Measurements from ENCODE around the gene ARHGAP29. TPM values are rescaled to one million over a fixed set of nuclear protein-coding genes. Genes with fewer than 3 reads are reported as not detected.

The ARHGAP29 gene
- total RNA-seq, 1 donor from 2014 or later, result 63.8 TPM

GRCh38 chr1:94225845-94226244 is 11.5 kb downstream of the ARHGAP29 start:
- ATAC-seq (no peak), DNase-seq (no peak)
- peaks cover 41% of the 10 kb centered on the region for H3K4me1 ChIP-seq
- no peak for TF ChIP-seq CTCF (IDR thresholded peaks at IDR 0.05)
- no peaks in the 10 kb centered on the region for H3K36me3 ChIP-seq
- no peak overlapping the region for H3K4me3 ChIP-seq
- H3K9me3 ChIP-seq, result no peaks in the 10 kb centered on the region
- H3K27me3 ChIP-seq (ENCODE audit: low read depth), result no peaks in the 10 kb centered on the region
- no peak overlapping the region for H3K27ac ChIP-seq
- intact Hi-C loops (cut with DNase I), result no loop called here

GRCh38 chr1:94218332-94218731 is 19.1 kb downstream of the ARHGAP29 start:
- Histone ChIP-seq H3K4me3 (no peak overlapping the region), H3K27ac (no peak overlapping the region), H3K36me3 (no peaks in the 10 kb centered on the region), H3K27me3 (ENCODE audit: low read depth) (no peaks in the 10 kb centered on the region), H3K4me1 (peaks cover 26% of the 10 kb centered on the region), H3K9me3 (no peaks in the 10 kb centered on the region)
- TF ChIP-seq CTCF (IDR thresholded peaks at IDR 0.05), result no peak
- no peak for DNase-seq
- ATAC-seq, result no peak
- intact Hi-C loops (cut with DNase I), result no loop called here

- Histone ChIP-seq H3K36me3 (no peaks in the 10 kb centered on the region), H3K4me3 (no peak overlapping the region), H3K27me3 (ENCODE audit: low read depth) (no peaks in the 10 kb centered on the region), H3K27ac (no peak overlapping the region), H3K9me3 (no peaks in the 10 kb centered on the region), H3K4me1 (peaks cover 26% of the 10 kb centered on the region)
- TF ChIP-seq CTCF (IDR thresholded peaks at IDR 0.05), result no peak
- ATAC-seq (no peak), DNase-seq (no peak)
- intact Hi-C loops (cut with DNase I), result no loop called here
Measured at GRCh38 chr1:94215955-94216354, 21.4 kb downstream of the ARHGAP29 start.

GRCh38 chr1:94209982-94210381 is 27.4 kb downstream of the ARHGAP29 start:
- DNase-seq (no peak), ATAC-seq (no peak)
- H3K9me3 ChIP-seq, result no peaks in the 10 kb centered on the region
- H3K36me3 ChIP-seq, result peaks cover 14% of the 10 kb centered on the region
- no peak for TF ChIP-seq CTCF (IDR thresholded peaks at IDR 0.05)
- H3K4me1 ChIP-seq, result no peaks in the 10 kb centered on the region
- no peak overlapping the region for H3K27ac ChIP-seq
- intact Hi-C loops (cut with DNase I), result no loop called here
- no peaks in the 10 kb centered on the region for H3K27me3 ChIP-seq (ENCODE audit: low read depth)
- H3K4me3 ChIP-seq, result no peak overlapping the region

- Histone ChIP-seq H3K27me3 (ENCODE audit: low read depth) (no peaks in the 10 kb centered on the region), H3K9me3 (no peaks in the 10 kb centered on the region), H3K27ac (no peak overlapping the region), H3K4me3 (no peak overlapping the region), H3K36me3 (peaks cover 20% of the 10 kb centered on the region), H3K4me1 (no peaks in the 10 kb centered on the region)
- intact Hi-C loops (cut with DNase I), result no loop called here
- no peak for ATAC-seq
- DNase-seq, result no peak
- no peak for TF ChIP-seq CTCF (IDR thresholded peaks at IDR 0.05)
Measured at GRCh38 chr1:94209425-94209824, 28.0 kb downstream of the ARHGAP29 start.

- DNase-seq (no peak), ATAC-seq (no peak)
- no peaks in the 10 kb centered on the region for H3K9me3 ChIP-seq
- H3K36me3 ChIP-seq, result peaks cover 37% of the 10 kb centered on the region
- intact Hi-C loops (cut with DNase I), result no loop called here
- no peaks in the 10 kb centered on the region for H3K27me3 ChIP-seq (ENCODE audit: low read depth)
- TF ChIP-seq CTCF (IDR thresholded peaks at IDR 0.05), result no peak
- H3K4me3 ChIP-seq, result no peak overlapping the region
- no peaks in the 10 kb centered on the region for H3K4me1 ChIP-seq
- no peak overlapping the region for H3K27ac ChIP-seq
Measured at GRCh38 chr1:94207695-94208094, 29.7 kb downstream of the ARHGAP29 start.

Measured in lower lobe of right lung (tissue), 2 donors.